Smooth muscle cell (in vitro differentiated cells): ENCODE data around the gene ZBTB32. TPM values are rescaled to one million over a fixed set of nuclear protein-coding genes. Genes with fewer than 3 reads are reported as not detected.

Experiments used
- DNase-seq: peaks from one replicate; lab custom pipeline; 2025; ENCODE audit not compliant: unreplicated experiment; lab: John Stamatoyannopoulos, UW
- H2AFZ ChIP-seq: fragments of 200-600 bp; sonication (generic); 2 replicates; pipeline ENCODE4 v1.6.0; 2016; ENCODE audit warnings: antibody characterized with exemption, low read depth, mild to moderate bottlenecking
- H3F3A ChIP-seq: fragments of 200-600 bp; sonication (generic); 2 replicates; pipeline ENCODE4 v1.6.0; 2017; ENCODE audit warnings: antibody characterized with exemption, low read depth
- H3K27ac ChIP-seq: fragments of 200-600 bp; sonication (generic); 2 replicates; pipeline ENCODE4 v1.5.1; 2016; ENCODE audit warnings: low read depth, mild to moderate bottlenecking
- H3K27me3 ChIP-seq: fragments of 200-600 bp; sonication (generic); 2 replicates; pipeline ENCODE4 v1.6.1; 2016; ENCODE audit warnings: low read depth, mild to moderate bottlenecking
- H3K36me3 ChIP-seq: fragments of 200-600 bp; sonication (generic); 2 replicates; pipeline ENCODE4 v1.5.1; 2016; ENCODE audit warnings: low read depth
- H3K4me1 ChIP-seq: fragments of 200-600 bp; sonication (generic); 2 replicates; pipeline ENCODE4 v1.5.1; 2016; ENCODE audit warnings: low read depth
- H3K4me2 ChIP-seq: fragments of 200-600 bp; sonication (generic); 2 replicates; pipeline ENCODE4 v1.6.0; 2016; ENCODE audit warnings: mild to moderate bottlenecking
- H3K4me3 ChIP-seq: fragments of 200-600 bp; sonication (generic); 2 replicates; pipeline ENCODE4 v1.5.1; 2016; ENCODE audit warnings: mild to moderate bottlenecking
- H3K79me2 ChIP-seq: fragments of 200-600 bp; sonication (generic); 2 replicates; pipeline ENCODE4 v1.6.0; 2016; ENCODE audit warnings: low read depth, mild to moderate bottlenecking
- H3K9ac ChIP-seq: fragments of 200-600 bp; sonication (generic); 2 replicates; pipeline ENCODE4 v1.6.0; 2016; ENCODE audit warnings: low read depth
- H3K9me3 ChIP-seq: fragments of 200-600 bp; sonication (generic); replicated peaks from 2 replicates; pipeline ENCODE4 v1.5.1; 2016; ENCODE audit warnings: low read depth
- H4K20me1 ChIP-seq: fragments of 200-600 bp; sonication (generic); 2 replicates; pipeline ENCODE4 v1.6.0; 2016; ENCODE audit warnings: low read depth
- WGBS: methylation state at CpG from one replicate; pipeline ENCODE4 v1.1.7; 2016; ENCODE audit warnings: low lambda C conversion rate; 5-methylcytosine and 5-hydroxymethylcytosine counted together
- polyA plus RNA-seq: library from polyadenylated mRNA; unstranded; fragments of >200 nt; fragmentation: Nextera tagmentation; extraction: Ambion mirVana; gene quantifications from 2 replicates; pipeline ENCODE4 v1.2.1, GENCODE V29; 2016
- total RNA-seq: library from RNA; depleted of rRNA; stranded (reverse); fragments of >200 nt; gene quantifications from 2 replicates; pipeline ENCODE4 v1.2.3, GENCODE V29; 2014
- TF ChIP-seq, protein P1 (sequence below): fragments of 200-600 bp; sonication (generic); IDR thresholded peaks from 2 replicates; pipeline ENCODE4 v1.5.1; 2017; ENCODE audit warnings: borderline replicate concordance, mild to moderate bottlenecking, antibody characterized with exemption; ENCODE audit not compliant: insufficient read depth, poor library complexity, severe bottlenecking

Gene ZBTB32
- total and polyA plus RNA-seq, 2 experiments from 2014 or later = 1.3 TPM; not detected in 1

DNA sequence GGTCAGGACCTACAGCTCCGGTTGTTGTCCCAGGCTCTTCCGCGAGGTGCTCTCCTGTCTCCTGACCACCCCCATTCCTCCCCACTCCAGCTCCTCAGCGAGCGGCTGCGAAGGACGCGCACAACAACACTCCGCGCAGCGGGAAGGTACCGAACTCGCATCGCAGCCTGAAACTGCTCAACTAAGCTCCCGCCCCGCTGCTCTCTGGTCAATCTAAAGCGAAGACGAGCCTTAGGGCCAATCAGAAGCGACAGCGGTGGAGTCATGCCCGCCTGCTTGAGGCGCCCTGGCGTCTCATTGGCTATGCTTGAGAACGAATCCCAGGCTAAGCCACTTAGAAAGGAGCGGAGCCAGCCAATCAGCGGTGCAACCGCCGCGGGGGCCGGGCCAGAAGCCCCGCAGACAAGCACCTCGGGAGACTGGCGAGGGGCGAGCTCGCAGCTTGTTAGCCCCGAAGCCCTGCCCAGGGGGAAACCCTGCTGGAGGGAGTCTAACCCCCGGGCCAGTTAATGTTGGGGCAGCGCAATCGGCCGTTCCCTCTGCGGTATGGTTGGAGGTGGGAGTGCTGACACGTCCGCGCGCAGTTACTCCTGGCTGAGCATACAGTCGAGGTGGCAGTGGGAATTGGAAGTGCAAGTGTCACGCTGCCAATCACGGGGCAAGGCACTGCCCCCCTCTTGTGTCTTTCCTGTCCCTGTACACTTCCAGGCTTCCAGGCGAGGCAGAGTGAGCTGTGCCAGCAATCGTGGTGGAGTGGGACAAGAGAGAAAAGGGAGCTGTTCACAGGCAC lies 1.9 kb upstream of the ZBTB32 start:
- Histone ChIP-seq H3K4me3 (peak overlapping the region; percentile 62), H3K4me1 (no peaks in the 10 kb centered on the region), H3K4me2 (peak overlapping the region; percentile 89), H3K9me3 (no peaks in the 10 kb centered on the region), H3K27ac (no peak overlapping the region), H3K9ac (no peak overlapping the region), H3K27me3 (no peaks in the 10 kb centered on the region), H3K79me2 (no peaks in the 10 kb centered on the region), H3K36me3 (no peaks in the 10 kb centered on the region), H3F3A (no peaks in the 10 kb centered on the region), H4K20me1 (no peaks in the 10 kb centered on the region), H2AFZ (peak overlapping the region; percentile 87)
- WGBS = under 1% methylated on average over 50 of the region's 50 CpGs
- TF ChIP-seq, protein P1, sequence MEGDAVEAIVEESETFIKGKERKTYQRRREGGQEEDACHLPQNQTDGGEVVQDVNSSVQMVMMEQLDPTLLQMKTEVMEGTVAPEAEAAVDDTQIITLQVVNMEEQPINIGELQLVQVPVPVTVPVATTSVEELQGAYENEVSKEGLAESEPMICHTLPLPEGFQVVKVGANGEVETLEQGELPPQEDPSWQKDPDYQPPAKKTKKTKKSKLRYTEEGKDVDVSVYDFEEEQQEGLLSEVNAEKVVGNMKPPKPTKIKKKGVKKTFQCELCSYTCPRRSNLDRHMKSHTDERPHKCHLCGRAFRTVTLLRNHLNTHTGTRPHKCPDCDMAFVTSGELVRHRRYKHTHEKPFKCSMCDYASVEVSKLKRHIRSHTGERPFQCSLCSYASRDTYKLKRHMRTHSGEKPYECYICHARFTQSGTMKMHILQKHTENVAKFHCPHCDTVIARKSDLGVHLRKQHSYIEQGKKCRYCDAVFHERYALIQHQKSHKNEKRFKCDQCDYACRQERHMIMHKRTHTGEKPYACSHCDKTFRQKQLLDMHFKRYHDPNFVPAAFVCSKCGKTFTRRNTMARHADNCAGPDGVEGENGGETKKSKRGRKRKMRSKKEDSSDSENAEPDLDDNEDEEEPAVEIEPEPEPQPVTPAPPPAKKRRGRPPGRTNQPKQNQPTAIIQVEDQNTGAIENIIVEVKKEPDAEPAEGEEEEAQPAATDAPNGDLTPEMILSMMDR = no peak
- peak; percentile 71 for DNase-seq

GRCh38 chr19:35703343-35703742 lies 1.0 kb upstream of the ZBTB32 start:
- H3F3A ChIP-seq = no peaks in the 10 kb centered on the region
- H3K79me2 ChIP-seq = no peaks in the 10 kb centered on the region
- H3K9me3 ChIP-seq = no peaks in the 10 kb centered on the region
- H3K36me3 ChIP-seq = no peaks in the 10 kb centered on the region
- no peaks in the 10 kb centered on the region for H3K4me1 ChIP-seq
- 71% methylated on average over 9 of the region's 9 CpGs for WGBS
- no peak overlapping the region for H3K9ac ChIP-seq
- no peak overlapping the region for H2AFZ ChIP-seq
- TF ChIP-seq, protein P1 = no peak
- DNase-seq = no peak
- H3K4me2 ChIP-seq = peak overlapping the region; percentile 89
- no peaks in the 10 kb centered on the region for H4K20me1 ChIP-seq
- no peaks in the 10 kb centered on the region for H3K27me3 ChIP-seq
- H3K27ac ChIP-seq = no peak overlapping the region
- peak overlapping the region; percentile 62 for H3K4me3 ChIP-seq

- Histone ChIP-seq H3K4me3 (no peak overlapping the region), H3K36me3 (no peaks in the 10 kb centered on the region), H3F3A (no peaks in the 10 kb centered on the region), H4K20me1 (no peaks in the 10 kb centered on the region), H3K27ac (no peak overlapping the region), H3K9me3 (no peaks in the 10 kb centered on the region), H2AFZ (no peak overlapping the region), H3K9ac (no peak overlapping the region), H3K79me2 (no peaks in the 10 kb centered on the region), H3K4me1 (no peaks in the 10 kb centered on the region), H3K4me2 (no peak overlapping the region), H3K27me3 (no peaks in the 10 kb centered on the region)
- TF ChIP-seq, protein P1 = no peak
- DNase-seq = no peak
- WGBS = 90% methylated on average over 1 of the region's 1 CpG
These were observed 4.0 kb downstream of the ZBTB32 start for GRCh38 chr19:35708391-35708790.
